Endodermal cell (in vitro differentiated cells): ENCODE data around the gene COL28A1. TPM values are rescaled to one million over a fixed set of nuclear protein-coding genes. Genes with fewer than 3 reads are reported as not detected.

Experiments
- DNase-seq: peaks from one replicate; pipeline ENCODE4 v3.0.0-alpha.2; 2017
- H3K27ac ChIP-seq: 2 replicates; pipeline ENCODE4 v1.5.1; 2013; ENCODE audit warnings: mild to moderate bottlenecking, low read depth, low read length, moderate library complexity
- H3K27me3 ChIP-seq: 2 replicates; pipeline ENCODE4 v1.6.1; 2013; ENCODE audit warnings: mild to moderate bottlenecking, low read length, moderate library complexity; ENCODE audit not compliant: insufficient read depth, control insufficient read depth, poor library complexity, severe bottlenecking
- H3K36me3 ChIP-seq: 2 replicates; pipeline ENCODE4 v1.7.0; 2013; ENCODE audit warnings: mild to moderate bottlenecking, low read length, moderate library complexity; ENCODE audit not compliant: control insufficient read depth, insufficient read depth
- H3K4me1 ChIP-seq: one replicate; pipeline ENCODE4 v1.7.0; 2013; ENCODE audit warnings: low read length; ENCODE audit not compliant: control insufficient read depth, insufficient read depth
- H3K4me3 ChIP-seq: 2 replicates; pipeline ENCODE4 v1.5.1; 2013; ENCODE audit warnings: mild to moderate bottlenecking, low read length, moderate library complexity
- H3K9ac ChIP-seq: 2 replicates; pipeline ENCODE4 v1.6.1; 2013; ENCODE audit warnings: mild to moderate bottlenecking, low read length, moderate library complexity; ENCODE audit not compliant: poor library complexity, severe bottlenecking; ENCODE audit errors: extremely low read depth
- H3K9me3 ChIP-seq: 2 replicates; pipeline ENCODE4 v1.6.1; 2013; ENCODE audit warnings: mild to moderate bottlenecking, low read length, moderate library complexity; ENCODE audit not compliant: control insufficient read depth
- H3K27ac Mint-ChIP-seq: 2 replicates; pipeline ENCODE4 v1.8.0; 2020; ENCODE audit warnings: mixed read lengths
- H3K27me3 Mint-ChIP-seq: 2 replicates; pipeline ENCODE4 v1.8.0; 2021; ENCODE audit warnings: mild to moderate bottlenecking, mixed read lengths; ENCODE audit not compliant: insufficient read depth
- H3K36me3 Mint-ChIP-seq: 2 replicates; pipeline ENCODE4 v1.8.0; 2020; ENCODE audit warnings: low read depth, mixed read lengths
- H3K4me1 Mint-ChIP-seq: 2 replicates; pipeline ENCODE4 v1.8.0; 2020; ENCODE audit warnings: mixed read lengths
- H3K4me3 Mint-ChIP-seq: 2 replicates; pipeline ENCODE4 v1.8.0; 2020; ENCODE audit warnings: mild to moderate bottlenecking, moderate library complexity, mixed read lengths
- H3K9me3 Mint-ChIP-seq: 2 replicates; pipeline ENCODE4 v1.8.0; 2020; ENCODE audit warnings: mild to moderate bottlenecking, mixed read lengths
- CTCF ChIP-seq: fragments of 200-600 bp; sonication (generic); conservative IDR thresholded peaks from 2 replicates; pipeline ENCODE4 v1.5.0; 2021; ENCODE audit warnings: antibody characterized with exemption, mild to moderate bottlenecking
- WGBS, 2 experiments: methylation state at CpG; one replicate each; pipeline versions ENCODE4 v1.1.5 to v1.1.7; 2013; ENCODE audit warnings: missing lambda C conversion rate in 2 of 2, mixed read lengths in 1 of 2; ENCODE audit not compliant: insufficient coverage in 1 of 2, insufficient read length in 1 of 2; 5-methylcytosine and 5-hydroxymethylcytosine counted together
- total RNA-seq, 2 donors: library from RNA; stranded (reverse); fragmentation: NEBNext Ultra II Directional in 1 of 2; extraction: Animal tissue kit (Norgen Biotek cat#: 25700) in 1 of 2; gene quantifications; 2 replicates in 1 of 2; 3 replicates in 1 of 2; pipeline ENCODE4 v1.2.1, GENCODE V29; 2021

COL28A1 gene
- total RNA-seq, 2 donors from 2014 or later: 0.44 to 1.2 TPM

- Histone ChIP-seq H3K27me3 (no peaks in the 10 kb centered on the region), H3K27ac (no peak overlapping the region), H3K9me3 (no peaks in the 10 kb centered on the region), H3K4me3 (no peak overlapping the region), H3K36me3 (no peaks in the 10 kb centered on the region), H3K4me1 (no peaks in the 10 kb centered on the region), H3K9ac (no peak overlapping the region)
- H3K36me3 Mint-ChIP-seq: no peaks in the 10 kb centered on the region
- no peak for DNase-seq
- H3K9me3 Mint-ChIP-seq: no peaks in the 10 kb centered on the region
- no peaks in the 10 kb centered on the region for H3K27me3 Mint-ChIP-seq
- 80 to 90% methylated on average over 1 to 5 of the region's 5 CpGs for WGBS, 2 experiments
- H3K4me3 Mint-ChIP-seq: no peak overlapping the region
- H3K27ac Mint-ChIP-seq: no peak overlapping the region
- no peak for TF ChIP-seq CTCF
- peaks cover 8% of the 10 kb centered on the region for H3K4me1 Mint-ChIP-seq
Observed at GRCh38 chr7:7438851-7439250, 96.8 kb downstream of the COL28A1 start.

- no peak for DNase-seq
- no peak overlapping the region for H3K27ac Mint-ChIP-seq
- 96% methylated on average over 1 of the region's 1 CpG; no CpG with 5 or more reads in 1 of the 2 experiments for WGBS, 2 experiments
- H3K27me3 Mint-ChIP-seq: no peaks in the 10 kb centered on the region
- Histone ChIP-seq H3K9ac (no peak overlapping the region), H3K9me3 (no peaks in the 10 kb centered on the region), H3K27ac (no peak overlapping the region), H3K27me3 (no peaks in the 10 kb centered on the region), H3K4me1 (no peaks in the 10 kb centered on the region), H3K4me3 (no peak overlapping the region), H3K36me3 (no peaks in the 10 kb centered on the region)
- TF ChIP-seq CTCF: no peak
- no peak overlapping the region for H3K4me3 Mint-ChIP-seq
- H3K4me1 Mint-ChIP-seq: peaks cover 11% of the 10 kb centered on the region
- H3K9me3 Mint-ChIP-seq: no peaks in the 10 kb centered on the region
- no peaks in the 10 kb centered on the region for H3K36me3 Mint-ChIP-seq
Observed at GRCh38 chr7:7435978-7436377, 99.7 kb downstream of the COL28A1 start.

- H3K4me3 ChIP-seq: no peak overlapping the region
- H3K9me3 ChIP-seq: no peaks in the 10 kb centered on the region
- no peaks in the 10 kb centered on the region for H3K27me3 ChIP-seq
- no peak overlapping the region for H3K27ac ChIP-seq
- Mint-ChIP-seq H3K27ac (no peak overlapping the region), H3K27me3 (peaks cover 4% of the 10 kb centered on the region), H3K36me3 (no peaks in the 10 kb centered on the region), H3K4me1 (peaks cover 11% of the 10 kb centered on the region), H3K4me3 (no peak overlapping the region), H3K9me3 (no peaks in the 10 kb centered on the region)
- no peak for TF ChIP-seq CTCF
- H3K9ac ChIP-seq: no peak overlapping the region
- H3K4me1 ChIP-seq: no peaks in the 10 kb centered on the region
- no peak for DNase-seq
- H3K36me3 ChIP-seq: no peaks in the 10 kb centered on the region
- WGBS, 2 experiments: 70 to 85% methylated on average over 2 to 3 of the region's 3 CpGs
Observed at GRCh38 chr7:7434329-7434728, 101.3 kb downstream of the COL28A1 start.
